ENCODE measurements around the gene PPP1R9B.

Gene PPP1R9B

DNA sequence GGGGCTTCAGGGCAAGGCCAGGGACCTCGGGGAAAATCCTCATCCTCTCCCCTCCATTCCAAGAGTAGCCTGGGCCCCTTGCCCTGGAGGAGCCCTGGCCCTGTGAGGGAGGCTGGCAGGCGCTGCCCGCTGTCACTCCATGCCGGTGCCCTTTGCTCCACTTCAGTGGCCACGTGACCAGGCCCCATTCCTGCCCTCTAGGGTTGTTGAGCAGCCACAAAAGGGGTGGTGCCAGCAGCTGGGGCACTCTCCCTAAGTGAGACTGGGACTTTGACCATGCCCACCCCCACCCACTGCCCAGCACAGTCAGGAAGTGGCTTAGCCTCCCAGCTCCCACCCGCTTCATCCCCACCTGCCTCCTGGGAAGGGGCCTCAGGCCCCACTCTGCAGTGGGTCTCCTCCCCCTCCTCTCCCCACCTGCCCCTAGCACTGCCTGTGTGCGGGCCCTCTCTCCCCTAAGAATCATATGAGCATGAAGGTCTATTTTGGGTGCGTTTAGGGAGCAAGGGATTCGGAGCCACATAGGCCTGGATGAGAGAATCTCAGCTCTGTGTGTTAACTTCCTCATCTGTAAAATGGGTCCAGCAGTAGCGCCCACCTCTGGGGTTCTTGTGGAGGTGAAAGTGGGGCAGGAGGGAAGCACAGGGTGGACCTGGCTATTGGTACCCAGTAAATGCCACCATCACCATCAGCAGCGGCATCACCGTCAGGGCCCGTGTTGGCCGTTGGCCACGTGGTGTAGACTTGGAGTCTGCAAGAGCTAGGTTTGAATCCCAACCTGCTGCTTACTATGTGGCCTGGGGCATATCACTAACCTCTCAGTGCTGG lies 48.1 kb downstream of the PPP1R9B start:
- no peak for DNase-seq

GRCh38 chr17:50101346-50102163 lies 48.9 kb downstream of the PPP1R9B start:
- DNase-seq = no peak

- DNase-seq = no peak
These were observed 49.5 kb downstream of the PPP1R9B start for GRCh38 chr17:50100921-50101345.

DNA sequence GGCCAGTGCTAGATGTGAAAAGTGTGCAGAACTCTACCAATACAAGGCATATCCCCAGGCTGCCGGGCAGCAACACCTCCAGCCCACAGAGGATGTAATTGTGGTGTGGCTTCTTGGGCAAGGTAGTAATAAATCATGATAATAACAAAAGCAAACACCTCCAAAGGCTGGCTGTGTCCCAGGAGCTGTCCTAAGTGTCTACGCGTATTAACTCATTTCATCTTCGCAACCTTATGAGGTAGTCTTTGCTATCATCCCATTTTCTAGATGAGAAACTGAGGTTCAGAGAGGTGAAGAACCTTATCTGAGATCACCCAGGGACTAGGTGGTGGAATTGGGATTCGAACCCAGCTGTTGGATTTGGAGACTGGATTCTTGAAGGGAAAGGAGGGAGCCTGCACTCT lies 50.0 kb downstream of the PPP1R9B start:
- no peak for DNase-seq

DNA sequence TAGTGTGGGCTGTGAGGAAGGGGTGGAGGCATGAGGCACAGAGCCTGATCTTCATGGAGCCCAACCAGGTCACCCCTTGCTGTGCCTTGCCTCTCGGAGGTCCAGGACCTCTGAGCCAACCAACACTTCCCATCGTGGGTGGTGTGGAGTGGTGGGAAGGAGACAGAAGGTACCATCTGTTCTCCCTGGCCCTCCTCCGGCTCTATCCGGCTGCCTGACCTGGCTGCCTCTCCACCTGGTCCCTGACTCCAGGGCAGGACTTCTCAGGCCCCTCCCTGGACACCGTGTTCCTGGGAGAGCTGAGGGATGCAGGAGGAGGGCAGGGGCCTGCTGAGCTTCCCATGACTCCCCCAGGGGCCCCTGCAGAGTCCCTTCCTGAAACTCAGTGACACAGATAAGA lies 51.5 kb downstream of the PPP1R9B start:
- no peak for DNase-seq

- no peak for DNase-seq
These were observed 51.9 kb downstream of the PPP1R9B start for GRCh38 chr17:50098583-50098982.

DNA sequence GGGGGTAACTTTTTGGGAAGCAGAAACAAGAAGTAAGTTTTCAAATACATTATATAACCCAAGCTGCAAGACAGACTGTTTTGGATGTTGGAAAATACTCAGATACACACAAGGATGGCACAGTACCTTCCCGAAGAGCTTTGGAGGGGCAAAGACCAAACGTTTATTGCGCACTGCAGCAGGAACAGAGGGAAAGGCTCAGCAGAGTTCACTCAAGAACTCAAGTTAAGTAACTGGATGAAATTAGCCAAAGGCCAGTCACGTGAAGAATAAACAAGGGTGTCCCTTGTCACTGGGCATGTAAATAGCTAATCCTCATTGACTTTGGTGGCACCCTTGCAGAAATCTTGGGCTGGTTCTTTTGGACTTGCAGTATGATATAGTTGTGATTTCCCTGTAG lies 52.6 kb downstream of the PPP1R9B start:
- no peak for DNase-seq

GRCh38 chr17:50097455-50097854 lies 53.0 kb downstream of the PPP1R9B start:
- DNase-seq = no peak

GRCh38 chr17:50096758-50097157 lies 53.7 kb downstream of the PPP1R9B start:
- DNase-seq = no peak

- no peak for DNase-seq
These were observed 54.4 kb downstream of the PPP1R9B start for GRCh38 chr17:50096092-50096491.

GRCh38 chr17:50095626-50096037 lies 54.8 kb downstream of the PPP1R9B start:
- DNase-seq = no peak

DNA sequence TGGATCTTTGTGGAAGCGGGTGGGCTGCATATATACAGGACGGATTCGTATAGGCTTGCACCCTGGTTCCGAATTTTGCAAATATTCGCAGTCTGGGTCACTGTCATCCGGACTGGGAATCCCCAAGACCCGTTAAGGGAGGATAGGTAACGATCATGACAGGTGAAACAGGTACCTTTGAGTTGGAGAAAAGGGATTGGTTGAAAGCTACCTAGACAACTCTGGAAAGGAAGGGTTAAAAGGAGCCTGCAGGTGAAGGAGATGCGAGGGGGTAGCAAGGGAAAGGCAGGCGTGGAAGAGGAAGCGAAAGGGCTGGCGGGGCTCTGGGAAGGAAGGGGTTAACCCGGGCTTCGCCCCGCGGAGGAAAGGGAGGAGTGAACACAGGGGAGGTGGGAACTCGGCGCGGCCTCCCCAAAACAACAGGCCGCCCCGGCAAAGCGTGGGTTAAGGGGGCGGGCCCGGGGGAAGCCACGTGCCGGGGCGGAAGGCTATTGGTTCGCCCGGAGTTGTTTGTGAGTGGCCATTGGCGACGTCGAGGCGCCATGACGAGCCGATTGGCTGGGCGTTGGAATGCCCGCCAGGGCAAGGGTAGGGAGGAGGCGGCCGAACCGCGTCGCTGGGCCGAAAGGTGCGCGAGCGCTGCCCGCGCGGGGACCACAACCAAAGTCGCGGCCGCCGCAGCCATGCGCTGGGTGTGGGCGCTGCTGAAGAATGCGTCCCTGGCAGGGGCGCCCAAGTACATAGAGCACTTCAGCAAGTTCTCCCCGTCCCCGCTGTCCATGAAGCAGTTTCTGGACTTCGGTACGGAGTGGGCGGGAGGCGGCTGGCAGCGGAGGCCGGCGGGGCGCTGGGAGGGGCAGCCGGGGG lies 55.5 kb downstream of the PPP1R9B start, which contains the start of gene PDK2:
Gene PDK2 (plus strand): TSS at position 599 of the 867 bp plus-strand sequence. CDS start 85 bp downstream, at position 684.
- peak; percentile 85 for DNase-seq

GRCh38 chr17:50094243-50094752 lies 56.2 kb downstream of the PPP1R9B start:
- peak; percentile 52 for DNase-seq

DNA sequence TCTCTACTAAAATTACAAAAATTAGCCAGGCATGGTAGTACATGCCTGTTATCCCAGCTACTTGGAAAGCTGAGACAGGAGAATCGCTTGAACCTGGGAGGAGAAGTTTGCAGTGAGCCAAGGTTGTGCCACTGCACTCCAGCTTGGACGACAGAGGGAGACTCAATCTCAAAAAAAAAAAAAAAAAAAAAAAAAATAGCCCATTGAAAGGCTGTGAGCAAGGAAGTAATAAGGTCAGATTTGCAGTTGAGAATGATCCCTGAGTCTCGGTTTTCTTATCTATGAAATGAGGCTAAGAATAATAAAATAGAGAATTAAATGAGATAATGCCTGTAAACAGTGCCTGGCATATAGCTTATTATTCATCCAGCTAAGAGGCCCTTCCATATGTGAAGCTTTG lies 56.7 kb downstream of the PPP1R9B start:
- no peak for DNase-seq

DNA sequence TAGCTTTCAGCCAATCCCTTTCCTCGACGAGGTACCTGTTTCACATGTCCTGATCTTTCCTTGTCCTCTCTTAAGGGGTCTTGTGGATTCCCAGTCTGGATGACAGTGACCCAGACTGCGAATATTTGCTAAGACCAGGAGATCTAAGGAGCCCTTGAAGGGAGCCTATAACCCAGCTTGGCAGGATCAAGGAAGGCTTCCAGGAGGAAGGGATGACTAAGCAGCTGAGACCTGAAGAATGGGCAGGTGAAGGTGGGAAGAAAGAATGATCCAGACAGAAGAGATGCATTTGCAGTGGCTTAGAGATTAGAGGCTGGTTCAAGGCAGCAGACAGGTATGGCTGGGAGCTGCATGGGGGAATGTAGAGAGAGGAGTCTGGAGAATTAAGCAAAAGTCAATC lies 57.2 kb downstream of the PPP1R9B start:
- no peak for DNase-seq

GRCh38 chr17:50091918-50092285 lies 58.6 kb downstream of the PPP1R9B start:
- no peak for DNase-seq

DNA sequence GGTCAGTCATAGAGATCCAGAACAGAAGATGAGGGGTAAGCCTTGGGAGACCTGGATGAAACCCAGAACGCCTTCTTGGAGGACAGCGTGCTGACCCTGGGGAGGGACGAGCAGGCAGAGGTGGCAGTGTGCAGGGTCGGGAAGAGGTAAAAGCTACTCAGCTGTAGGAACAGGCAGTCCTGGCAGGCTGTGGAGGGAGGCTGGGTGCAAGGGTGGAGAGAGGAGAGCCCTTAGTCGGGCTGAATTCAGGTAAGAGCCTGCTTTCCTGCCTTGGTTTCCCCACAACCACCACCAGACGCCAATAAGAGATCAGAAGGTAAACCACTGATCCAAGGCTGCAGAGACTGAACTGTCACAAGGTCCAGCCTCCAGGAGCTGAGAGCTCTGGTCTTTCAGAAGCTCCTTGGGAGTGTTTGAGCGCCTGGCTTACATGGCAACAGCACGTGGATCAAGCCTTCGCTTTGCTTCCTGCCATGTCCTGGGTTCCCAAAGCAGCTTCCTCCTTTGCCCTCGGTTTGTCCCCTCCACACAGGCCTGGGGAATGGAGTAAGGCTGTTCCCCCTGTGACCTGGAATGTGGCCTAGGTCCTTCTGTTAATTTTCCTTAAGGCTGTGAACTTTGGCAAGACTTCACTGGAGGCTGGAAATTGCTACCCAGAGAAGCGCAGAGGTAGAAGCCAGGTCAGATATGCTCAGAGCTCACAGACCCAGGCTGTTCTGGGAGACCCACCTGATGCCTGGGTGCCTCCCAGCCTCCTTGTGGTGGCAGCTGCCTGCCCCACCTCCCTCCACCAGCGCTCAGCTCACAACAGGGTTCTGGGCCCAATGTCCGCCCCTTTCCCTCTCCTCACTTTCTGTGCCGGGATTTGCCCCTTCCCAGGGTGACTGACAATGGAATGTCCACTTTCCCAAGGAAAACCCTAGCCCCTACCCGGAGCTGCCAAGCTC lies 59.2 kb downstream of the PPP1R9B start:
- no peak for DNase-seq

DNA sequence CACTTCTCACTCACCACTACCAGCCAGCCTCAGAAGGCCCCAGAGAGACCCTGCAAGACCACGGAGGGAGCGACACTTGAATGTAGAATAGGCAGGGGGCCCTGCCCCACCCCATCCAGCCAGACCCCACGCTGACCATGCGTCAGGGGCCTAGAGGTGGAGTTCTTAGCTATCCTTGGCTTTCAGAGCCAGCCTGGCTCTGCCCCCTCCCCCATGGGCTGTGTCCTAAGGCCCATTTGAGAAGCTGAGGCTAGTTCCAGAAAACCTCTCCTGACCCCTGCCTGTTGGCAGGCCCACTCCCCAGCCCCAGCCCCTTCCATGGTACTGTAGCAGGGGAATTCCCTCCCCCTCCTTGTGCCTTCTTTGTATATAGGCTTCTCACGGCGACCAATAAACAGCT lies 60.4 kb downstream of the PPP1R9B start:
- no peak for DNase-seq

DNA sequence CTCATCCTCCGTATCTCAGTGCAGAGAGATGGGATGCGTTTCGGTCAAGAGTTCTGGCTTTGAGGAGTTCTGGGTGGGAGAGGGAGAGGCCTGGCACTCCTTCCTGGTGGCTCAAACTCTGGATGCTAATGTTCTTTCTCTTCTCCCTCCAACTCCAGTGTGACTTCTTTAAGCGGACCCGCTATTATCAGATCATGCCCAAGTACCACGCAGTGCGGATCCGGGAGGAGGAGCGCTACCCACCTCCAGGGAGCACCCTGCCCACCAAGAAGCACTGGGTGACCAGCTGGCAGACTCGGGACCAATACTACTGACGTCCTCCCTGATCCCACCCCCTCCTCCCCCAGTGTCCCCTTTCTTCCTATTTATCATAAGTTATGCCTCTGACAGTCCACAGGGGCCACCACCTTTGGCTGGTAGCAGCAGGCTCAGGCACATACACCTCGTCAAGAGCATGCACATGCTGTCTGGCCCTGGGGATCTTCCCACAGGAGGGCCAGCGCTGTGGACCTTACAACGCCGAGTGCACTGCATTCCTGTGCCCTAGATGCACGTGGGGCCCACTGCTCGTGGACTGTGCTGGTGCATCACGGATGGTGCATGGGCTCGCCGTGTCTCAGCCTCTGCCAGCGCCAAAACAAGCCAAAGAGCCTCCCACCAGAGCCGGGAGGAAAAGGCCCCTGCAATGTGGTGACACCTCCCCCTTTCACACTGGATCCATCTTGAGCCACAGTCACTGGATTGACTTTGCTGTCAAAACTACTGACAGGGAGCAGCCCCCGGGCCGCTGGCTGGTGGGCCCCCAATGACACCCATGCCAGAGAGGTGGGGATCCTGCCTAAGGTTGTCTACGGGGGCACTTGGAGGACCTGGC lies 61.3 kb downstream of the PPP1R9B start:
- DNase-seq = no peak

DNA sequence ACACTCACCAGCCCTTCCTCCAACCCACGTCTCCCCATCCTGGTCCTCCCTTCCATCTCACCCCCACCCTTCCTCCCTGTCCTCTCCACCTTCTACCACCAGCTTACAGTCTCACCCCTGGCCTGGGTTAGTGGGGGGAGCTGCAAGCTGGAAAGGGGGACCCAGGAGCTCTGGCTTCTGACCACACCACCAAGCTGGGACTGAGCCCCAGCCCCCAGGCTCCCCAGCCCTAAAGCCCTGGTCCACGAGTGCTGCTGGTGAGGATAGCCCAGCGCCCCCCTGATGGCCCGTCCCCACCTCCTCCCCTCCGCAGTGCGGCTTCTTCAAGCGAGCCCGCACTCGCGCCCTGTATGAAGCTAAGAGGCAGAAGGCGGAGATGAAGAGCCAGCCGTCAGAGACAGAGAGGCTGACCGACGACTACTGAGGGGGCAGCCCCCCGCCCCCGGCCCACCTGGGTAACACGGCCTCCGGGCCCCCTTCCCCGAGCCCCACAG lies 62.5 kb downstream of the PPP1R9B start:
- no peak for DNase-seq

Measured in NCI-H446 treated with DMSO at 0.1 percent for 48 hours (cell line).